GM19397 (cell line): ENCODE data around the gene ZC3H12D.
"Not testable (repeated sequence)": the region's sequence is repeated elsewhere in the genome, so short reads cannot be mapped to it uniquely, and the experiment has no call there.

Experiments used
- ATAC-seq: cut with Tn5 transposase; IDR thresholded peaks from one replicate; pipeline ENCODE4 v1.9.1; 2021; ENCODE audit warnings: mild to moderate bottlenecking, moderate library complexity; ENCODE audit not compliant: unreplicated experiment

ZC3H12D gene

DNA sequence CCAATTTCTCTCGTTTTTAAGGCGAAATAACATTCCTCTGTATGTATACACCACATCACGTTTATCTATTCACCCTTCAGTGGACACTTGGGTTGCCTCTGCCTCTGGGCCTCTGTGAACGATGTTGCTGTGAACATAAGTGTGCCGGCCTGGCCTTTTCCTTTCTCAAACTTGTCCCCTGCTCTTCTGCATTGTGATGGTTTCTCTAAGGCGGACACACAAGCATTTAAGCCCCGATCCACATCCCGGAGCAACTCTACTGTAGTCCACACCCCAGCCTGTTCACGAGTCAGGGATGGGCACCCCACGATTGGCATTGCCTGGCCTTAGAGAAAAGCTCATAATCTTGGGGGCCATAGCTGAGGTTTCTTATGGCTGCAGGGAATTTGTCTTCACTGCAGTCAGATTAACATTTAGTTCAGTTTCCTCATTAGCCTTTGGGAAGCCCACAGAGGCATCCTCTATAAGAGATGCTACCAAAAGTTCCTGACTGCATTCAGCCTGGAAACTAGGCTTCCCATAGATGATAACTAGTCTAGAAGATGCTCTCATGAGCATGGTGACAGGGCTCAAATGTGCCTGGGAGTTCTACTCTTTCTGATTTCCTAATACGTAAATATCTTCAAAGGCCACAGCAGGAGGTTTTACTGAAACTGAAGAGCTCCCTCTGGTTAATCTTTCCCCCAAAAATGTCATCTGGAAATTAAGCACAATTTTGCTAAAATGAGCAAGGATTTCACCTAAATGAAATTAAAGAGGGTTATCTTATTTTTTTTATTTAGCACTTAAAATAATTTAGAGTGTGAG lies 762 bp downstream of the ZC3H12D start:
- no peak for ATAC-seq

DNA sequence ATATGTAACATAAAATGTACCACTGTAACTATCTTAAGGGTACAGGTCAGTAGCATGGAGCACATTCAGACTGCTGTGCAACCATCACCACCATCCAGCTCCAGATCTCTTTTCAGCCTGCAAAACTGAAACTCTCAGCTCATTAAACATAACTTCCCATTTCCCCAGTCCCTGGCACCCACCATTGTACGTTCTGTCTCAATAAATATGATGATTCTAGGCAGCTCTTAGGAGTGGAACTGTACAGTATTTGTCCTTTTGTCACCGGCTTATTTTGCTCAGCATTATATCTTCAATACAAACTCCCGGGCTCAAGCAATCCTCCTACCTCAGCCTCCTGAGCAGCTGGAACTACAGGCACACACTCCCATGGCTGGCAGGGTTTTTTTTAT lies 1.5 kb downstream of the ZC3H12D start:
- ATAC-seq, result no peak

DNA sequence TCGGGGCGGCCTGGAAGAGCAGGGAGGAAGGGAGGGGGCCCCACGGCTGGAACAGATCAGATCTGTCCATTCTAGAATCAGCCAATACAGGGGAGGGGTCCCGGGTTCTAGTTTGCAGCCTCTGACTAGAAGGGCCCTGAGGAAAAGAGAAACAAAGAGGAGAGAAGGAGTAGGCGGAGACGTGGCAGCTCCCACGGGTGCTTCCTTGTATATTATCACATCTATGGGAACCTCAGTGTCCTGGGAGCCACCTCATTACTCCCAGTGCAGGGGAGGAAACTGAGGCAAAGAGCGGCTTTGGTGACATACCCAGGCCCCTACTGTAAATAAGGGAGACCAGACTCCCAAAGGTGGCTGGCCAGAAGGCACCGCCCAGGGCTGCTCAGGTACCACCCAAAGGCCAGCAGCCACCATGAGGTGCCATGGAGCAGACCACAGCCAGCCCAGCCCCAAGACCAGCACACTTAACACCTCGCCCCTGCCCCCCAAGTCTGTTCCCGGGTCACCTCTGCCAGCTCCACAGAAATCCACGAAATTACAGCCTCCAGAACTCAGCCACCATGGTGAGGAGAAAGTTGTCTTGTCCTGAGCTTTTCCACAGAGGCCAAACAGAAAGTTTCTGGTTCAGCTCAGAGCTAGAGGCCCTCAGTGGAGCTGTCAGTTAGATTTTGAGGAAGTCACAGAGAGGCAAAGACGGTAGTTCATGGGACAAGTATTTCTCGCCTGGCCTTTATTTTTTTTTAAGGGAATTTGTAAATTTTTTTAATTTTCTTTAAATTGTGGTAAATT lies 2.1 kb downstream of the ZC3H12D start:
- no peak for ATAC-seq

DNA sequence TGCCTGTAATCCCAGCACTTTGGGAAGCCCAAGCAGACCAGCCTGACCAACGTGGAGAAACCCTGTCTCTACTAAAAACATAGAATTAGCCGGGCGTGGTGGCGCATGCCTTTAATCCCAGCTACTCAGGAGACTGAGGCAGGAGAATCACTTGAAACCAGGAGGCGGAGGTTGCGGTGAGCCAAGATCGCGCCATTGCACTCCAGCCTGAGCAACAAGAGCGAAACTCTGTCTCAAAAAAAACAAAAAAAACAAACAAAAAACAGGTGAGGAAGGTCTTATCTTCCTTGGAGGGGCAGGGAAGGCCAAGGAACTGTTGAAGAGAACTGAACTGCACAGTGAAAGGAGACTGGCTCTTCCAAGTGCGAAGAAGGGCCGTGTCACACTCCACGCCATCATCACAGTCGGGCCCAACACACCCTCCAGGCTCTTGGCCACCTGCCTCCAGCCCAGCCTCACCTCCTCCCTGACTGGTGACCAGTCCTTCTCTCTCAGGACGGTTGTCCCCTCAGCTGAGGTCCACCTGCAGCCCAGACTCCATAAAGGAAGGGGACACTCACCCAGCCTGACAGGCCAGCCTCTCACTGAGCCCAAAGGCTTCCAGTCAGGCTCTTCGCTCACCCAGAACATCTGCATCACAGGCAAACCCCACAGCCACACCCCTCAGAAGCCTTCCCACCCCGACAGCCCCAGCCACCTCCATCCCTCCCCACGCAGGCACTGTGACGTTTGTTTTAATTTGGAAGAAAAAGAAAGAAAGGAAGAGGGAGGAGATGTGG lies 4.1 kb downstream of the ZC3H12D start:
- no peak for ATAC-seq

GRCh38 chr6:149478631-149479314 lies 6.0 kb downstream of the ZC3H12D start:
- ATAC-seq, result no peak

- no peak for ATAC-seq
These were observed 7.3 kb downstream of the ZC3H12D start for GRCh38 chr6:149477544-149477943.

GRCh38 chr6:149476789-149477455 lies 7.9 kb downstream of the ZC3H12D start:
- no peak for ATAC-seq

DNA sequence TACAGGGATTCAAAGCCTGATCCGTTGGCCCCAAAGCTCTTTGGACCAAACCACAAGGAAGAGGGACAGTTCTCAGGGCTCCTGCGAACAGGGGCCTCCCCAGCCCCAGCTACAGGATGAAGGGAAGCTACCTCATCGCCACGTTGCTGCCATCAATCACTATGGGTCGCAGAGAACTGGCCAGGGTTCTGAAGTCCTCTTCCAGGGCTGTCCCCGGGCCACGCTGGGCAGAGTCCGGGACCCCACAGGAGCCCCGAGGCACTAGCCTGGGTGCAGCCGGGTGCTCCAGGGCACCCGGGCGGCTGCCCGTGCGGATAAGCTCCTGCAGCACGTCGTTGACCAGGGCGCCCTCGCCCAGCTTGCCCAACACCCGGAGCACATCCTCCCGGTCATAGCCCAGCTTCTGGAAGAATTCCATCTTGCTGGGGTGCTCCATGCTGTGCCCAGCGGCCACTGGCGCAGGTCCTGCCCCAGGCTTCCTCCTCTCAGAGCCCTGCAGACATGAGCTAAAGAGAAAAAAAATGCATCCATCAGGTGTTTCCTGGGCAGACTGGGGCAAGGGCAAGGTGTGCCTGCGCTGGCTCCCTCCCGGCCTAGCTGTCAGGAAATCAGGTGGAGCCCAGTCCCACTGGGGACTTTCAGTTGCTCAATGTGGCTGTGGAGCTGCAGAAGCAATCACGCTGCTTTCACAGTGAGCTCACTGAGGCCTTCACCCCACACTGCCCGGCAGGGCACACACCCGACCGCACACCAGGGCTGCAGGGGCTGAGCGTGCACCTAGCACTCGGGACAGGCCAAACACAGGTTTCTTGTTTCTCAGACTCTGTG lies 10.5 kb downstream of the ZC3H12D start:
- no peak for ATAC-seq

DNA sequence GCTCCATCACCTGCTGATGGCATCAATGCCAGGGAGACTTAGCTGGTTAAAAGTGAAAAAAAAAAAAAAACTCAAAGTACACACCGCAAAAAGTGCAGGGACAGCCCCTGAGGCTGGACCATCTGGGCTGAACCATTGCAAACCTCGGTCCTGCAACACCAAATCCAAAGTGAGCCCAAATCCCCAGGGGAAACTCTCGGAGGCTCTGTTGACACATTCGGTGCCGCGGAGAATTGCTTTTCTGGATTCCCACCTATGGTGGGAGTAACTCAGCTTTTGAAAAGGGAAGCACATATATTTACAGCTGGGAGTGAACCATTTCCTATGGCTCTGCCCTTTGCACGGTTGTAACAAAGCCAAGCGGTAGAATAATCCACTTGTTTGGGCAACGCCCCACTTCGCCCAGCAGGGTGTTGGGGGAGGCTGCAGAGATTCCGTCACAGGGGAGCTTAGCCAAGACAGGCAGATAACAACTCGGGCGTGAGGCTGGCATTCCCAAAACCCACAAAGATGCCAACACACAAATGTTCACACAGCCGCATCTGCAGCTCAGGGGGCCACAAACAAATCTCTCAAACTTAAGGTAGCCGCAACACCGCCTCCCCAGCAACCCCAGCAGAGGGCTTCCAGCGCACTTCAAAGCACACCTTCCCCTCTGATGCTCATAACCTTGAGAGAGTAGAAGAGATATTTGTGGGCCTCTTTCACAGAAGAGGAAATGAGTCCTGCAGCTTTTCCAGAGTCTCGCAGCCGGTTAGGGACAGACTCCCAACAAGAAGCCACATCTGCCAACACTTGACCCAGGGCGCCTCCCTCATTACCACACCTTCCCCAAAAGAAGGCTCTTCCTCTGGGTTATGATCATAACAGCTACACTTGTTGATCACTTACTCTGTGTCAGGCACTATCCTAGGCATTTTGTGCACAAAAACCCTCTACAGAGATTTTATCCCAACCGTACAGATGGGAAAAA lies 11.4 kb downstream of the ZC3H12D start:
- ATAC-seq, result no peak

- no peak for ATAC-seq
These were observed 12.6 kb downstream of the ZC3H12D start for GRCh38 chr6:149472241-149472640.

DNA sequence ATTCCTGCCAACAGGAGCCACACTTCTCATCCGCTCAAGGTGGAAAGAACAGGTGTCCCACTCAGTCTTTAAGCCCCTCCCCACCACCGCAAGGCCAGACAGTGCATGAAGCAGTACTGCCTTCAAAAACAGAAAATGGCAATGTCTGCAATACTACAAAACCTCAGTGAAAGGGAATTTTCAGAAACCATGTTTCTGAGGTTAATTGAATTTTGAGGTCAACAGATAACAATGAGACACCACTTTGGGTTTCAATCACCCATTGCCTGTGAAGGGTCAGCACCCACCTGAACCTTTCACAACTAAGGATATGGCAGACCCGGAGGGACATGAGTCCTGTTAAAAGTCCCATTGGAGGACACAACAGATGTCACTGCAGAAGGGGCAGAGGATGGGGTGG lies 13.0 kb downstream of the ZC3H12D start:
- ATAC-seq, result peak; percentile 30

- no peak for ATAC-seq
These were observed 13.9 kb downstream of the ZC3H12D start for GRCh38 chr6:149470948-149471347.

- ATAC-seq, result no peak
These were observed 16.6 kb downstream of the ZC3H12D start for GRCh38 chr6:149468179-149468578.

- ATAC-seq, result no peak
These were observed 17.5 kb downstream of the ZC3H12D start for GRCh38 chr6:149467265-149467664.

DNA sequence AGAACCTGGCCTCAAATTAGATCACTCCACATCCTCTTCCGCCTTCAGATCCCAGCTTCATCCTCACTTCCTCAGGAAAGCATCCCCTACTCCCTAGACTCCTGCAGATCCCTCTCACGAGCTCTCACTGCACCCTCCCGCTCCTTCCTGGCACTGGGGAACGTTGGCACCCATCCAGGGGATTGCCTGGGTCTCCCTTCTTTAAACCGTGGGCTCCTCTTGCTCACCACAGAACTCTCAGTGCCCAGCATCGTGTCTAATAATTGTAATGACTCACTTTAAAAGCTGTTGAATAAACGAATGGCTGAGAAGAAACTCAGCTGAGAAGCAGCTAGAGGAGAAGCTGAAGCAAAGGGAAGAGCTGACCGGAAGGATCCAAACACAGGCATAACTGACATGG lies 20.4 kb downstream of the ZC3H12D start:
- no peak for ATAC-seq

GRCh38 chr6:149463781-149464180 lies 21.0 kb downstream of the ZC3H12D start:
- no peak for ATAC-seq

DNA sequence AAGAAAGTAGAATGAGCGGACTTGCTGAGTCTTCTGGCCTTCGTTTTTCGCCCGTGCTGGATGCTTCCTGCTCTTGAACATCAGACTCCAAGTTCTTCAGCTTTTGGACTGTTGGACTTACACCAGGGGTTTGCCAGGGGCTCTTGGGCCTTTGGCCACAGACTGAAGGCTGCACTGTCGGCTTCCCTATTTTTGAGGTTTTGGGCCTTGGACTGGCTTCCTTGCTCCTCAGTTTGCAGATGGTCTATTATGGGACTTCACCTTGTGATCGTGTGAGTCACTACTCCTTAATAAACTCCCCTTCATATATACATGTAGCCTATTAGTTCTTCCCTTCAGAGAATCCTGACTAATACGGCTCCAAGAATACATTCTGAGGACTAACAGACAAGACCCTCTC lies 22.1 kb downstream of the ZC3H12D start:
- not testable (repeated sequence) for ATAC-seq

DNA sequence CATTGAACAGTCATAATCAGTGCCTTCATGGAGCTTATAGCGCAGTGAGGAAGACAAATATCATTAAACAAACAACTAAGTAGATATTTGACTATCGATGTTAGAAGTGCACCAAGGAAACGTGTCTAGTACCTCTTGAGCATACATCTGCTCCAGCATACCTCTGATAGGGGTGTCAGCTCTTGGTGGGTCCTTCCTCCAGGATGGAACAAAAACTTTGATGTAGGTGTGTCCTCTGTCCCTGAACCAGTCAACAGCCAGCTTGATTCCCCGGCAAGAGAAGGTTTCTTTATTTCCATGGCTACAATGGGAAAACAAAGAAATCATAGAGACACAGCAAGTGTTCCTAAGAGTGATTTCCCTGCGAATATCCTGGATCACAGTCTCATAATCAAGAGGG lies 23.1 kb downstream of the ZC3H12D start:
- no peak for ATAC-seq
